ENCODE results near the gene TRPV4.

- TF ChIP-seq EZH2 (IDR thresholded peaks at IDR 0.05; ENCODE audit: borderline replicate concordance, low read depth, low read length, severe bottlenecking), result no peak
- TF ChIP-seq, protein P1, sequence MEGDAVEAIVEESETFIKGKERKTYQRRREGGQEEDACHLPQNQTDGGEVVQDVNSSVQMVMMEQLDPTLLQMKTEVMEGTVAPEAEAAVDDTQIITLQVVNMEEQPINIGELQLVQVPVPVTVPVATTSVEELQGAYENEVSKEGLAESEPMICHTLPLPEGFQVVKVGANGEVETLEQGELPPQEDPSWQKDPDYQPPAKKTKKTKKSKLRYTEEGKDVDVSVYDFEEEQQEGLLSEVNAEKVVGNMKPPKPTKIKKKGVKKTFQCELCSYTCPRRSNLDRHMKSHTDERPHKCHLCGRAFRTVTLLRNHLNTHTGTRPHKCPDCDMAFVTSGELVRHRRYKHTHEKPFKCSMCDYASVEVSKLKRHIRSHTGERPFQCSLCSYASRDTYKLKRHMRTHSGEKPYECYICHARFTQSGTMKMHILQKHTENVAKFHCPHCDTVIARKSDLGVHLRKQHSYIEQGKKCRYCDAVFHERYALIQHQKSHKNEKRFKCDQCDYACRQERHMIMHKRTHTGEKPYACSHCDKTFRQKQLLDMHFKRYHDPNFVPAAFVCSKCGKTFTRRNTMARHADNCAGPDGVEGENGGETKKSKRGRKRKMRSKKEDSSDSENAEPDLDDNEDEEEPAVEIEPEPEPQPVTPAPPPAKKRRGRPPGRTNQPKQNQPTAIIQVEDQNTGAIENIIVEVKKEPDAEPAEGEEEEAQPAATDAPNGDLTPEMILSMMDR (IDR thresholded peaks at IDR 0.05; ENCODE audit: borderline replicate concordance, extremely low read depth, low read length, poor library complexity, severe bottlenecking), result peak; percentile 37
These were observed 35.1 kb downstream of the TRPV4 start for GRCh38 chr12:109797905-109798669.

Data from DND-41 (cell line).